PC-3 (cell line): Measurements from ENCODE around the gene MED8.

Experiments
- EZH2phosphoT487 ChIP-seq: fragments of 300-600 bp; sonication (generic); IDR thresholded peaks from 2 replicates; pipeline ENCODE4 v1.6.1; 2018; ENCODE audit warnings: mild to moderate bottlenecking, antibody characterized with exemption, low read length, borderline replicate concordance
- TF ChIP-seq, protein P1 (sequence below): fragments of 300-600 bp; sonication (generic); conservative IDR thresholded peaks from 2 replicates; pipeline ENCODE4 v1.5.1; 2017; ENCODE audit warnings: antibody characterized with exemption, low read depth, mild to moderate bottlenecking, low read length

DNA sequence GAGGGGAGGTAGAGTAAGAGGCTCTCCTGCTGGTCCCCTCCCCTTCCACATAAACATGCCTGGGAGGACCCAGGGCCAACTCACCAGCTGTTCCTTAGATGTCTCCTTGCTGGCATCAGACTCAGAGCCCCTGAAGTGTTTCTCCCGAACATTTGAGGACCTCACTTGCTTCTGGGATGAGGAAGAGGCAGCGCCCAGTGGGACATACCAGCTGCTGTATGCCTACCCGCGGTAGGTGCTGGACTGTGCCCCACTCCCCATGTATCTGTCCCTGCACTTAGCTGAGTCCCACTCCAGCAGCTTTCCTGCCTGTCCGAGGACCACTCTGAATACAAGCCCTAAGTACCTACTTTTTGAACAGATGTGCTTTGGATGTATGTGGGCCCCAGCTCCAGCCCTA is 51.6 kb downstream of the MED8 start:
- TF ChIP-seq, protein P1, sequence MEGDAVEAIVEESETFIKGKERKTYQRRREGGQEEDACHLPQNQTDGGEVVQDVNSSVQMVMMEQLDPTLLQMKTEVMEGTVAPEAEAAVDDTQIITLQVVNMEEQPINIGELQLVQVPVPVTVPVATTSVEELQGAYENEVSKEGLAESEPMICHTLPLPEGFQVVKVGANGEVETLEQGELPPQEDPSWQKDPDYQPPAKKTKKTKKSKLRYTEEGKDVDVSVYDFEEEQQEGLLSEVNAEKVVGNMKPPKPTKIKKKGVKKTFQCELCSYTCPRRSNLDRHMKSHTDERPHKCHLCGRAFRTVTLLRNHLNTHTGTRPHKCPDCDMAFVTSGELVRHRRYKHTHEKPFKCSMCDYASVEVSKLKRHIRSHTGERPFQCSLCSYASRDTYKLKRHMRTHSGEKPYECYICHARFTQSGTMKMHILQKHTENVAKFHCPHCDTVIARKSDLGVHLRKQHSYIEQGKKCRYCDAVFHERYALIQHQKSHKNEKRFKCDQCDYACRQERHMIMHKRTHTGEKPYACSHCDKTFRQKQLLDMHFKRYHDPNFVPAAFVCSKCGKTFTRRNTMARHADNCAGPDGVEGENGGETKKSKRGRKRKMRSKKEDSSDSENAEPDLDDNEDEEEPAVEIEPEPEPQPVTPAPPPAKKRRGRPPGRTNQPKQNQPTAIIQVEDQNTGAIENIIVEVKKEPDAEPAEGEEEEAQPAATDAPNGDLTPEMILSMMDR: no peak
- TF ChIP-seq EZH2phosphoT487: no peak
